ENCODE measurements around the gene TOMM6.

DNA sequence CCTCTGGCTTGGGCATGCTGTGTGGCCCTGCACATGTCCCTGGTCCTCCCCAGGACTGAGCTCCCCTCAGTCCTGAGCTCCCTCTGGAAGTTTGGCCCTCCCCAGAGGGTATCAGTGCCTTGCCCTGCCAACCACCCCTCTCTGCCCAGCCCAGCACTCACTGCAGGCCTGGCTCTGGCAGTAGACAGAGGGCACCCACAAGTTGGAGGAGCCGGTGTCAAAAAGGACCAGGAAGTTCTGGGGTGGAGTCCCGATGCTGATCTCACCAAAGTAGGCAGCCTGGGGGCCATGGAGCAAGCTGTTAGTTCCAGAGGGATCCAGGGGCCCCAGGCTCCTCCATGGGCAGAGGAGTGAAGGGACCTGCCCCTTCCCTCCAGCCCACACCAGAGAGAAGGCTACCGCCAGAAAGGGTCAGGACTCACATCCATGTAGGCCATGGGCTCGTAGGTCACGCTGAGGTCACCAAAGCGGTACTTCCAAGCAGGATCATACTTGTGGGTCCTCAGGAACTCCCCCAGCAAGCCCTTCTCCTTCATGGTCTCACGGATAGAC lies 43.2 kb upstream of the TOMM6 start:
- TF ChIP-seq CTCF (IDR thresholded peaks at IDR 0.05) (no peak), POLR2A (IDR thresholded peaks at IDR 0.05) (no peak)
